ENCODE measurements around the gene FBXL17. TPM values are rescaled to one million over a fixed set of nuclear protein-coding genes. Genes with fewer than 3 reads are reported as not detected.

Gene FBXL17
- 5.6 to 8.5 TPM (median 7.3 TPM) in 5 replicates for total RNA-seq (2022; extraction: Qiagen RNA extraction)

DNA sequence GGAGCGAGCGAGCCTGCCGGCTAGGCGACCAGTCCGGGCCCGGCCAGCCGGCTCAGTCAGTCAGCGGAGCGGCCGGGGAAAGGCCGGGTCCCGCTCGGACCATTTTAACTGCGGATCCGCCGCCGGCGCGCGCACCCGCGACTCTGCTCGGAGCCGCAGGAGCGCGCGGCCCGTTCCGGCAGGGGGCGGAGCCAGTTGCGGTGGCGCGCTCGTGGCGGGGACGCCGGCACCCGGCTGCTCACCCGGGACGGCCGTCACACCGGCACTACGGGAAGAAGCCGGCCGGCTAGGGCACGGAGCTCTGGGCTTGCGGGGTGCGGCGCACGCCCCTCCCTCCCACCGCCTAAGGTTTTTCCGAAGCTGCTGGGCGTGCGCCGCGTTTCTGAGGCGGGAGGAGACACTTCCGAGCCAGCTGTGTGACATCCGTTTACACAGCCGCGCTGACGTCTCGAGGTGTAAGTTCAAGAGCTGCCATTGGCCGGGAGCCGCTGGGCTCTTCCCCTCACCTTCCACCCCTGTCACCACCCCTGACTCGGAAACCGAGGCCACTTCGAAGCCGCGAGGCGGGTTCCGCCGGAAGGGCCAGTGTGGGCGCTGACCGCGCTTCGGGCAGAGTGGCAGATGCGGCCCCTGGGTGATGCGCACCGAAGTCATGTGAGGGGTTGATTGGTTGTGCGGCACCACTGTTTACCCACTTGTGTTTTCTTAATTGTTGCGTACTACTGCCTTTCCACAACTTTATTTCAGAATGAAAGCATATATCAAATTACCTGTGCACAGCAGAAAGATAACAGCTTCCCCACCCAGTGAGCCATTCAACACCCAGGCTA is at the start of gene FBXL17:
TSS of gene FBXL17 (minus strand) at position 145 of the 830 bp plus-strand sequence.

